Fibroblast of villous mesenchyme (primary cell): ENCODE data around the gene GPT2. TPM values are rescaled to one million over a fixed set of nuclear protein-coding genes. Genes with fewer than 3 reads are reported as not detected.
A peak's percentile ranks its signal among the peaks of the same experiment; 100 is the strongest.

Experiments
- DNase-seq: peaks from one replicate; pipeline ENCODE4 v3.0.0-alpha.2; 2010; ENCODE audit warnings: low read depth
- H3K4me3 ChIP-seq: 2 replicates; pipeline ENCODE4 v1.5.1; 2011; ENCODE audit warnings: low read depth, mild to moderate bottlenecking, low read length
- total RNA-seq: library from RNA; depleted of rRNA; stranded (reverse); fragments of >200 nt; gene quantifications from 2 replicates; pipeline ENCODE4 v1.2.3, GENCODE V29; 2012
- TF ChIP-seq, protein P1 (sequence below): IDR thresholded peaks from 2 replicates; pipeline ENCODE4 v1.5.1; 2012; ENCODE audit warnings: low read depth, mild to moderate bottlenecking, low read length; ENCODE audit not compliant: insufficient read depth

Gene GPT2
- total RNA-seq, 1 donor = 13.0 TPM

DNA sequence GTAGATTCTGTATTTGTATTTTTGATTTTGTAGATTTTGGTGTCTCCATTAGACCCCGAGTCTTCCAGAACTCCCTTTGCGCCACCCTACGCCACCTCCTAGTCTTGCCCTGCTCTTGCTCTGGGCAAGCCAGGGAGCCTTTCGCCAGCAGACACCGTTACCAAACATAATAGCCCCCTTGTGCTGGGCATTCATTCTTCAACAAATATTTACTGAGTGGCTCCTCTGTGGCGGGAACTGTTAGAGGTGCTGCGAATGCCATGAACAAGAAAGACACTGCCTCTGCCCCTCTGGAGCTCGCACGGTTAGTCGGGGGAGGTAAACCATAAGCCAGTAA is 841 bp upstream of the GPT2 start:
- H3K4me3 ChIP-seq = peak overlapping the region; percentile 89
- TF ChIP-seq, protein P1, sequence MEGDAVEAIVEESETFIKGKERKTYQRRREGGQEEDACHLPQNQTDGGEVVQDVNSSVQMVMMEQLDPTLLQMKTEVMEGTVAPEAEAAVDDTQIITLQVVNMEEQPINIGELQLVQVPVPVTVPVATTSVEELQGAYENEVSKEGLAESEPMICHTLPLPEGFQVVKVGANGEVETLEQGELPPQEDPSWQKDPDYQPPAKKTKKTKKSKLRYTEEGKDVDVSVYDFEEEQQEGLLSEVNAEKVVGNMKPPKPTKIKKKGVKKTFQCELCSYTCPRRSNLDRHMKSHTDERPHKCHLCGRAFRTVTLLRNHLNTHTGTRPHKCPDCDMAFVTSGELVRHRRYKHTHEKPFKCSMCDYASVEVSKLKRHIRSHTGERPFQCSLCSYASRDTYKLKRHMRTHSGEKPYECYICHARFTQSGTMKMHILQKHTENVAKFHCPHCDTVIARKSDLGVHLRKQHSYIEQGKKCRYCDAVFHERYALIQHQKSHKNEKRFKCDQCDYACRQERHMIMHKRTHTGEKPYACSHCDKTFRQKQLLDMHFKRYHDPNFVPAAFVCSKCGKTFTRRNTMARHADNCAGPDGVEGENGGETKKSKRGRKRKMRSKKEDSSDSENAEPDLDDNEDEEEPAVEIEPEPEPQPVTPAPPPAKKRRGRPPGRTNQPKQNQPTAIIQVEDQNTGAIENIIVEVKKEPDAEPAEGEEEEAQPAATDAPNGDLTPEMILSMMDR = no peak
- no peak for DNase-seq

DNA sequence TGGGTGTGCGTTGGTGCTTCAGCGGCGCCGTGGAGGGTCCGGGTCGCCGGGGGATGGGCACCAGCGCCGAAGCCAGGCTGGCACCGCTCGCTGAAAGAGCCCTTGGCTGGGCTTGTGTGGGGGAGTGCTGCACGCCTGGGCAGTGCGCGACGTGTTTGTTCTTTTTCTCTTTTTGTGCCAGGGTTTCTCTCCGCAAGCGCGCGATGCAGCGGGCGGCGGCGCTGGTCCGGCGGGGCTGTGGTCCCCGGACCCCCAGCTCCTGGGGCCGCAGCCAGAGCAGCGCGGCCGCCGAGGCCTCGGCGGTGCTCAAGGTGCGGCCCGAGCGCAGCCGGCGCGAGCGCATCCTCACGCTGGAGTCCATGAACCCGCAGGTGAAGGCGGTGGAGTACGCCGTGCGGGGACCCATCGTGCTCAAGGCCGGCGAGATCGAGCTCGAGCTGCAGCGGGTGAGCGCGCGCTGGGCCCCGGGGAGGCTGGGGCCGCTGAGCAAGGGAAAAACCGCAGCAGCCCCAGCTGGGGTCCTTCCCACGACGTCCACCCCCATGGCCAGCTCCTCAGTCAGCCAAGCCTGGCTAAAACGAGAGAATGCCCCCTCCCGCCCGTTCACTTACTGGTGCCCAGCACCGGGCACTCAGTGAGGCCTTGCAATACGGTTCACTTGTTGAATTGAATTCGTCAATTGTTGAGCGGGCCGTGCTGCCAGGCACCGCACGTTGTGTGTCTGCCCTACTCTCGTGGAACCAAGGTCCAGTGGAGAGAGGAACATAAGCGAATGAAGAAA is 541 bp downstream of the GPT2 start:
- TF ChIP-seq, protein P1 = no peak
- H3K4me3 ChIP-seq = peak overlapping the region; percentile 89
- DNase-seq = peak; percentile 17

DNA sequence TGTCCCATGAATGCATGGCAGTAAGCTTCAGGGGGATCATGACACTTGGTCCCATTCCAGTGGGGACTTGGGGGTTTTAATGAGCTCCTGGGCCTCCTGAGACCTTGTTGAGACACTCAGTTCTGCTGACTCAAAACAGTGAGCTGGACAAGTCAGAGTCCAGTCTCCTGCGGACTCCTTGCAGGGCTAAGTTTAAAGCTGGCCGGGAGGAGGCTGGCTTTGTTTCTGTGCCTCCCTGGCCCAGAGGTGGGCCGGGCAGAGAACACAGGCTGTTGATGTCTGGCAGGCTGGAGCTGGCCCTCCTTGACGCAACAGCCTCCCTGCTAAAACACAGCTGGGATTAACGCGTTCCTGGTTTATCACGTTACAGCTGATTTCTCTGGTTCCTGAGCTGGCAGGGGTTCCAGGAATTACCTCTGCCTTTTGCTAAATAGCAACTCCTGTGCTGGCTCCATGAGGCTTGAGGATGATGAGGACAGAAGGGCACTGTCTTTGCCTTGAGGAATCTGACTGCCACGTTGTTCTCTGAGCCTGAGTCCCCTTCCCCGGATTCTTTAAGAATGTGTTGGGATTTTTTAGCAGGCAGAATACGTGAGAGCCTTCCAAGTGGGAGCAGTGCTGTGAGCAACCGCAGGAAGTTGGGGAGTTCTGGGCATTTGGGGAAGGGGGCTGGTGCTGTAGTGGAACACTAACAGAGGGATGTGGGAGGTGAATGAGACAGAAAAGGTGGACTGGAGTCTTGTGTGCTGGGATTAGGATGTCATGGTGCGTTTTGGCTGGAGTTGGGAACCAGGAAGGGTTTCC is 2.0 kb downstream of the GPT2 start:
- peak; percentile 85 for DNase-seq
- peak overlapping the region; percentile 89 for H3K4me3 ChIP-seq
- TF ChIP-seq, protein P1 = no peak

DNA sequence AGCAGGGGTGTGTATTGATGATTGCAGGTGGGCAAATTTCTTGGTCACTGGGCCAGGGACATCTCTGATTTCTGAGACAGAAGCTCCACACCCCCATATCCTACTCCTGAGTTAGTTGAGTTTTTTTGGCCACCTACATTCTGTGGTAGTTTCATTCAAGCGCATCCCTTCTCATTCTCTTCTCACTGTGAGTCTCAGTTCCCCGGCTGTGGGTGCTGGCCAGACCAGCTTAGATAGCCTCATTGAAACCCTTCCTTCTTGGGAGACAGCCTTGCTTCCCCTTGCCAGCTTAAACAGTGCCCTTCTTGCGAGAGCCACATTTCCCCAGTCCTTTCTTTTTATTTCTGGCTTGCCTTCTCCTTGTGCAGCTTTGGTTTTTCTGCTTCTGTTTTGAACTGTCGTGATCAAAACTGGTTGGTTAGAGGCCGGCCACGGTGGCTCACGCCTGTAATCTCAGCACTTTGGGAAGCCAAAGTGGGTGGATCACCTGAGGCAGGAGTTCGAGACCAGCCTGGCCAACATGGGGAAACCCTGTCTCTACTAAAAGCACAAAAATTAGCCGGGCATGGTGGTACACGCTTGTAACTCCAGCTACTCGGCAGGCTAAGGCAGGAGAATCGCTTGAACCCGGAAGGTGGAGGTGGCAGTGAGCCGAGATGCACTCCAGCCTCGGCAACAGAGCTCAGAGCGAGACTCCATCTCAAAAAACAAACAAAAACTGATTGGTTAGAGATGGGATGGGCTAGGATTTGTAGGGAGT is 2.8 kb downstream of the GPT2 start:
- TF ChIP-seq, protein P1 = no peak

DNA sequence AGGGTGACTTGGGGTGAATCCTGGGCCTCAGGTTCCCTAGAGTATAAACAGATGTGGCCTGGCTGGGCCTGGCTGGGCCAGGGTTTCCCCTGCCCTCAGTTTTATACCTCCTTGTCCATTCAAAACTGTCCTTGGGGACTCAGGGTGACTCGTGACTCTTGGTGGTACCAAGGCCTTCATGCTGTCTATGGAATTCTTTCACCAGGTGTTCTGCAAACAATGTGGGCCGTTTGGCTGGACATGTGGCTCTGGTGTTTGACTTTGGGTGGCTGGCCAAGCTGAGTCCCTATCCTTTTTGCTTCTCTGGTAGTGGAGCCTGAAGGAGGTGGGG is 3.3 kb downstream of the GPT2 start:
- no peak overlapping the region for H3K4me3 ChIP-seq
- no peak for DNase-seq
- TF ChIP-seq, protein P1 = no peak

More for the DNA sequence above, 2.8 kb downstream of the GPT2 start:
- DNase-seq = no peak
- no peak overlapping the region for H3K4me3 ChIP-seq

DNA sequence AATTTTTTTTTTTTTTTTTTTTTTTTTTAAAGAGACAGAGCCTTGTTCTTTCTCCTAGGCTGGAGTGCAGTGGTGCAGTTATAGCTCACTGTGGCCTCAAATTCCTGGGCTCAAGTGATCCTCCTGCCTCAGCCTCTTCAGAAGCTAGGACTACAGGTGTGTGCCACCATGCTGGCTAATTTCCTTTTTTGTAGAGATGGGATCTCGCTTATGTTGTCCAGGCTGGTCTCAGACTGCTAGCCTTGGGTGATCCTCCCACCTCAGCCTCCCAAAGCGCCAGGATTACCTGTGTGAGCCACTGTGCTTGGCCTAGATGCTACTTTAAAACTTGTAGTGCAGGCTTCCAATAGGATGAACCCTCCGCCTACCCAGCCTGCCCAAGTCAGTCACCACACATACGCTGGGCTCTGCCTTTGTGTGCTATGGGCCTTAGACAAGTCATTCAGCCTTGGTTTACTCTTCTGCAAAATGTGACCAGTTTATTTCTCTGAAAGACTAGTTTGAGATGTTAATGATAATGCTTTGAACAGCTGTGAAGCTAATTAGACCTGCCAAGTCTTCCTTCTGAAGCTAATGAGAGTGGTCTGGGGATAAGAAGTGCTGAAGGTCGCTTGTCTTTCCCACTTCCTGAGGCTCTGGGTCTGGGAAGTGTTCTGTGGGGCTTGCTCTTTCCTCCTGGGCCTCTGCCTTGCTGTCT is 5.2 kb downstream of the GPT2 start:
- no peak for DNase-seq
- TF ChIP-seq, protein P1 = no peak
- H3K4me3 ChIP-seq = no peak overlapping the region
